HG03571 (cell line): ENCODE measurements around the gene MON2.

ENCODE experiments used
- ATAC-seq: cut with Tn5 transposase; IDR thresholded peaks from one replicate; pipeline ENCODE4 v1.9.1; 2021; ENCODE audit not compliant: unreplicated experiment

Gene MON2

GRCh38 chr12:62647586-62647985 is 181.0 kb downstream of the MON2 start:
- ATAC-seq, result no peak

GRCh38 chr12:62649412-62650138 is 182.9 kb downstream of the MON2 start:
- ATAC-seq, result no peak
